Mucosa of rectum (tissue), 2 donors: ENCODE measurements around the gene NECAP2.
"Not testable (repeated sequence)": the region's sequence is repeated elsewhere in the genome, so short reads cannot be mapped to it uniquely, and the experiment has no call there.

ENCODE experiments used
- H3K27ac ChIP-seq, 2 donors: one replicate each; pipeline ENCODE4 v1.7.0; 2013; ENCODE audit warnings: inconsistent platforms in 2 of 2, low read depth in 2 of 2, low read length in 2 of 2
- H3K27me3 ChIP-seq, 2 donors: one replicate each; pipeline ENCODE4 v1.7.0; 2013; ENCODE audit warnings: low read length in 2 of 2; ENCODE audit not compliant: control insufficient read depth in 2 of 2, insufficient read depth in 2 of 2
- H3K36me3 ChIP-seq, 2 donors: one replicate each; pipeline ENCODE4 v1.7.0; 2013; ENCODE audit warnings: low read length in 2 of 2; ENCODE audit not compliant: control insufficient read depth in 2 of 2, insufficient read depth in 2 of 2
- H3K4me1 ChIP-seq, 2 donors: one replicate each; pipeline ENCODE4 v1.7.0; 2013; ENCODE audit warnings: low read length in 2 of 2, mild to moderate bottlenecking in 1 of 2; ENCODE audit not compliant: control insufficient read depth in 2 of 2, insufficient read depth in 2 of 2
- H3K4me3 ChIP-seq, 2 donors: one replicate each; pipeline ENCODE4 v1.7.0; 2013; ENCODE audit warnings: low read length in 2 of 2
- H3K9ac ChIP-seq, 2 donors: one replicate each; pipeline ENCODE4 v1.7.0; 2013; ENCODE audit warnings: low read length in 2 of 2, low read depth in 1 of 2, mild to moderate bottlenecking in 1 of 2
- H3K9me3 ChIP-seq, 2 donors: one replicate each; pipeline ENCODE4 v1.7.0; 2013; ENCODE audit warnings: low read length in 2 of 2; ENCODE audit not compliant: control insufficient read depth in 2 of 2
- donor health status: healthy.
- donor health status: Normal muscosa, but diverticular disease.

The NECAP2 gene

DNA sequence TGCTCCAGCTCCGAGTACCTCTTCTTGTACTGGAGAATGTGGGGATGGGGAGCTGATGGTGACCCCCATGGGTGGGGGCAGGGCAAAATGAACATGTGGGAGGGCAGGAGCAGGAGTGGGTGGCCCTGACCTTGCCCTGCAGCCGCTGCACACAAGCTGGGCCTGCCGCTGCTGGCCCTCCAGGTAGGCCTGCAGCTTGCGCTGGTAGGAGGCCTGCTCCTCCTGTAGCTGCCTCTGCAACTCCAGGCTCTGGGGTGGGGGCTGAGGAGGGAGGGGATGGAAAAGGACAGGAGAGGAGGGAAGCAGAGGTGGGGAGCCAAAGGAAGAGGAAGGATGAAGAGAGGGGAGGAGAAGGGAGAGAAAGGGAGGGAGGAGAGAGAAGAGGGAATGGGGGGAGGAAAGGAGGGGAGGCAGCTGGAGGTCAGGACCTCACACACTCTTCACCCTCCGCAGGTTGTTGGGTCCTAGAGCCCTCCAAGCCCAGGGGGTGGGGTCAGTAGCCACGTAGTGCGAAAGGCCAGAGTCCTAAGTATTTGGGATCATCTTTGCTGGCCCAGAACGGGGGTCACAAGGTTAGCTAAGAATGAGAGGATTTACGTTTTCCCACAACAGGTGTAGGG is 50.6 kb downstream of the NECAP2 start:
- Histone ChIP-seq H3K4me1 (no peaks in the 10 kb centered on the region), H3K27ac (no peak overlapping the region), H3K9ac (no peak overlapping the region), H3K4me3 (no peak overlapping the region), H3K9me3 (no peaks in the 10 kb centered on the region), H3K27me3 (no peaks in the 10 kb centered on the region), H3K36me3 (no peaks in the 10 kb centered on the region)

DNA sequence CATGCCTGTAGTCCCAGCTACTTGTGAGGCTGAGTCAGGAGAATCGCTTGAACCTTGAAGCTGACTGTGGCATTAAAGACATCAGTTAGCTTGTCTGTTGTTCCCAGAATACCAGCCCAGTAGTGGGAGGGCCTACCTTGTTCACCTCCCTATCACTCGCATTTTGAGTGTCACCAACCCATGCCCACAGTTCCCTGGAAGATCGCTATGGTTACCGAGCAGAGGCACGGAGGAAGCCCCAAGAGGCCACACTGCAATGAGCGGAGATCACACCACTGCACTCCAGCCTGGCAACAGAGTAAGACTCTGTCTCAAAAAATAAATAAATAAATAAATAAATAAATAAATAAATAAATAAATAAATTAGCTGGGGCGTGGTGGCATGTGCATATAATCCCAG is 52.4 kb downstream of the NECAP2 start:
- H3K9ac ChIP-seq, H3K4me1 ChIP-seq, H3K27me3 ChIP-seq, H3K4me3 ChIP-seq, H3K36me3 ChIP-seq, H3K9me3 ChIP-seq, H3K27ac ChIP-seq: not testable (repeated sequence)

- not testable (repeated sequence) for H3K9me3 ChIP-seq, H3K9ac ChIP-seq, H3K27me3 ChIP-seq, H3K36me3 ChIP-seq, H3K27ac ChIP-seq, H3K4me1 ChIP-seq, H3K4me3 ChIP-seq
Observed at GRCh38 chr1:16493731-16494130, 53.2 kb downstream of the NECAP2 start.

- H3K27me3 ChIP-seq, H3K9me3 ChIP-seq, H3K9ac ChIP-seq, H3K27ac ChIP-seq, H3K4me1 ChIP-seq, H3K4me3 ChIP-seq, H3K36me3 ChIP-seq: not testable (repeated sequence)
Observed at GRCh38 chr1:16497474-16497904, 57.0 kb downstream of the NECAP2 start.

- not testable (repeated sequence) for H3K9me3 ChIP-seq, H3K27me3 ChIP-seq, H3K4me1 ChIP-seq, H3K27ac ChIP-seq, H3K9ac ChIP-seq, H3K36me3 ChIP-seq
- peak overlapping the region in 1 of 2 donors; percentile 67 for H3K4me3 ChIP-seq
Observed at GRCh38 chr1:16498047-16498446, 57.5 kb downstream of the NECAP2 start.

GRCh38 chr1:16498573-16499413 is 58.3 kb downstream of the NECAP2 start:
- Histone ChIP-seq H3K4me3 (peak overlapping the region; percentile 77 to 83), H3K9ac (peak overlapping the region; percentile 41 to 80), H3K4me1 (peaks cover 3 to 4% of the 10 kb centered on the region in 2 donors), H3K27me3 (no peaks in the 10 kb centered on the region), H3K36me3 (no peaks in the 10 kb centered on the region), H3K27ac (peak overlapping the region in 1 of 2 donors; percentile 56), H3K9me3 (no peaks in the 10 kb centered on the region)

- not testable (repeated sequence) for H3K9ac ChIP-seq, H3K4me1 ChIP-seq, H3K4me3 ChIP-seq, H3K27ac ChIP-seq, H3K36me3 ChIP-seq, H3K27me3 ChIP-seq, H3K9me3 ChIP-seq
Observed at GRCh38 chr1:16500466-16500865, 59.9 kb downstream of the NECAP2 start.

DNA sequence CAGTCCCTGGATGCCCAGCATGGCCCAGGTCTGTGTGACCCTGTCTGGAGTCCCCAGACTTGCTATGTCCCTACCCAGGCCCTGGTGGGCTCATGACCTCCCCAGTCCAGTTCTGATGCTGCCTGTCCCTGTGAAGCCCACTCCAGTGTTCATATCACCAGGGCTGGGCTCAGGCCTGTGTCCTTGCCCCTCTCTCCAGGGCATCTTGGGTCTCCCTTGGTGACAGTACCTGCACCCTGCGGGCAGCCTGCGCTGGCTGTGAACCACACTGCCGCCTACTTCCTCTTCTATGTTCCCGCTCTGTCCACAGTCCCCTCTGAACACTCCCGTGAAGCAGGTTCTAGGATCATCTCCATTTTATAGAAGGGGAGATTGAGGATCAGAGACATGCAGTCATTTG is 60.5 kb downstream of the NECAP2 start:
- H3K4me3 ChIP-seq, H3K36me3 ChIP-seq, H3K27me3 ChIP-seq, H3K27ac ChIP-seq, H3K4me1 ChIP-seq, H3K9me3 ChIP-seq, H3K9ac ChIP-seq: not testable (repeated sequence)

- H3K36me3 ChIP-seq, H3K27me3 ChIP-seq, H3K4me1 ChIP-seq, H3K4me3 ChIP-seq, H3K27ac ChIP-seq, H3K9me3 ChIP-seq, H3K9ac ChIP-seq: not testable (repeated sequence)
Observed at GRCh38 chr1:16501446-16501845, 60.9 kb downstream of the NECAP2 start.

GRCh38 chr1:16503494-16503893 is 63.0 kb downstream of the NECAP2 start:
- no peak overlapping the region for H3K4me3 ChIP-seq
- no peak overlapping the region for H3K27ac ChIP-seq
- H3K9me3 ChIP-seq, result no peaks in the 10 kb centered on the region
- H3K9ac ChIP-seq, result no peak overlapping the region
- no peaks in the 10 kb centered on the region for H3K27me3 ChIP-seq
- no peaks in the 10 kb centered on the region for H3K36me3 ChIP-seq
- peaks cover 0 to 4% of the 10 kb centered on the region in 2 donors for H3K4me1 ChIP-seq
